Esophagus (tissue), 2 donors: ENCODE results near the gene CFDP1. TPM values are rescaled to one million over a fixed set of nuclear protein-coding genes. Genes with fewer than 3 reads are reported as not detected.

Experiments
- H3K27ac ChIP-seq, 2 donors: one replicate each; pipeline ENCODE4 v1.5.1; 2013; ENCODE audit warnings: low read depth in 2 of 2, mild to moderate bottlenecking in 2 of 2, inconsistent platforms in 1 of 2, low read length in 1 of 2, moderate library complexity in 1 of 2
- H3K27me3 ChIP-seq, 2 donors: one replicate each; pipeline ENCODE4 v1.6.1; 2013; ENCODE audit warnings: low read length in 2 of 2, control low read depth in 1 of 2, mild to moderate bottlenecking in 1 of 2; ENCODE audit not compliant: insufficient read depth in 2 of 2, control insufficient read depth in 1 of 2
- H3K36me3 ChIP-seq, 2 donors: one replicate each; pipeline ENCODE4 v1.6.1; 2013; ENCODE audit warnings: low read length in 1 of 2; ENCODE audit not compliant: control insufficient read depth in 2 of 2, insufficient read depth in 2 of 2
- H3K4me1 ChIP-seq, 2 donors: one replicate each; pipeline ENCODE4 v1.6.1; 2013; ENCODE audit warnings: low read length in 1 of 2; ENCODE audit not compliant: control insufficient read depth in 2 of 2, insufficient read depth in 2 of 2
- H3K4me3 ChIP-seq, 2 donors: one replicate each; pipeline ENCODE4 v1.5.1; 2013; ENCODE audit warnings: low read length in 2 of 2, mild to moderate bottlenecking in 2 of 2, low read depth in 1 of 2, moderate library complexity in 1 of 2
- H3K9me3 ChIP-seq, 2 donors: one replicate each; pipeline ENCODE4 v1.6.1; 2013; ENCODE audit warnings: mild to moderate bottlenecking in 2 of 2, low read depth in 1 of 2, low read length in 1 of 2, moderate library complexity in 1 of 2; ENCODE audit not compliant: control insufficient read depth in 2 of 2, insufficient read depth in 1 of 2
- WGBS, 2 donors: extraction: QIAGEN DNeasy Blood & Tissue Kit; methylation state at CpG; one replicate each; pipeline ENCODE4 v1.1.7; 2013; 5-methylcytosine and 5-hydroxymethylcytosine counted together
- polyA plus RNA-seq, 2 donors: library from polyadenylated mRNA; stranded (reverse); fragments of 200-250 nt; gene quantifications; one replicate each; pipeline ENCODE4 v1.2.3, GENCODE V29; 2013
- donor health status: healthy with polysubstance abuse.
- donor health status: Bipolar disorder and iron deficiency.

CFDP1 gene
- polyA plus RNA-seq, 2 donors, result 34.9 to 37.1 TPM

- Histone ChIP-seq H3K4me1 (peaks cover 19 to 54% of the 10 kb centered on the region in 2 donors), H3K9me3 (no peaks in the 10 kb centered on the region), H3K27me3 (no peaks in the 10 kb centered on the region), H3K36me3 (peaks cover 4 to 26% of the 10 kb centered on the region in 2 donors), H3K4me3 (no peak overlapping the region), H3K27ac (peak overlapping the region; percentile 72 to 83)
- 32 to 41% methylated on average over 20 to 25 of the region's 25 CpGs for WGBS, 2 donors
These were observed 188.2 kb downstream of the CFDP1 start for GRCh38 chr16:75244844-75245758.

GRCh38 chr16:75244225-75244809 is 189.0 kb downstream of the CFDP1 start:
- H3K36me3 ChIP-seq, result peaks cover 4 to 26% of the 10 kb centered on the region in 2 donors
- no peaks in the 10 kb centered on the region for H3K27me3 ChIP-seq
- peak overlapping the region; percentile 65 to 72 for H3K27ac ChIP-seq
- 64 to 66% methylated on average over 7 of the region's 7 CpGs for WGBS, 2 donors
- no peaks in the 10 kb centered on the region for H3K9me3 ChIP-seq
- no peak overlapping the region for H3K4me3 ChIP-seq
- H3K4me1 ChIP-seq, result peaks cover 16 to 51% of the 10 kb centered on the region in 2 donors

Other genes with a start within 250 kb of the CFDP1 start
- gene CTRB2, start 226.3 kb downstream of the CFDP1 start, polyA plus RNA-seq, result 1 to 10 TPM in 1 of 2 donors, under 1 TPM in 1; 0.35 to 1.7 TPM
- gene CTRB1, start 214.5 kb downstream of the CFDP1 start, polyA plus RNA-seq, result 1 to 10 TPM in 1 of 2 donors, under 1 TPM in 1; 0.34 to 2.0 TPM
- 10 to 100 TPM; 20.2 to 25.7 TPM for gene BCAR1, start 181.9 kb downstream of the CFDP1 start, polyA plus RNA-seq
- 1 to 10 TPM; 5.0 to 5.2 TPM for gene TMEM170A, start 31.2 kb upstream of the CFDP1 start, polyA plus RNA-seq
- 1 to 10 TPM in 1 of 2 donors, under 1 TPM in 1; 0.39 to 2.0 TPM for gene CHST6, start 61.9 kb upstream of the CFDP1 start, polyA plus RNA-seq
- gene CHST5, start 102.6 kb upstream of the CFDP1 start, polyA plus RNA-seq, result under 1 TPM; 0.10 to 0.13 TPM
- gene TMEM231, start 122.7 kb upstream of the CFDP1 start, polyA plus RNA-seq, result 1 to 10 TPM; 1.9 to 2.0 TPM
- 10 to 100 TPM; 83.1 to 96.6 TPM for gene GABARAPL2, start 132.9 kb upstream of the CFDP1 start, polyA plus RNA-seq
- gene ADAT1, start 189.8 kb upstream of the CFDP1 start, polyA plus RNA-seq, result 1 to 10 TPM; 8.4 to 10.0 TPM
- gene KARS1, start 214.2 kb upstream of the CFDP1 start, polyA plus RNA-seq, result 10 to 100 TPM; 49.6 to 88.5 TPM
- 10 to 100 TPM; 23.1 to 27.6 TPM for gene TERF2IP, start 214.3 kb upstream of the CFDP1 start, polyA plus RNA-seq
- gene CPHXL2, start 243.5 kb upstream of the CFDP1 start, polyA plus RNA-seq, result not detected